Hematopoietic multipotent progenitor cell treated with erythropoietin and hydrocortisone succinate and interleukin-3 and kit ligand, for 8 days (in vitro differentiated cells): ENCODE results near the gene TNIK.
"Not testable (repeated sequence)": the region's sequence is repeated elsewhere in the genome, so short reads cannot be mapped to it uniquely, and the experiment has no call there.

Experiments
- DNase-seq: peaks from one replicate; pipeline ENCODE4 v3.0.0-alpha.2; 2015

The TNIK gene

DNA sequence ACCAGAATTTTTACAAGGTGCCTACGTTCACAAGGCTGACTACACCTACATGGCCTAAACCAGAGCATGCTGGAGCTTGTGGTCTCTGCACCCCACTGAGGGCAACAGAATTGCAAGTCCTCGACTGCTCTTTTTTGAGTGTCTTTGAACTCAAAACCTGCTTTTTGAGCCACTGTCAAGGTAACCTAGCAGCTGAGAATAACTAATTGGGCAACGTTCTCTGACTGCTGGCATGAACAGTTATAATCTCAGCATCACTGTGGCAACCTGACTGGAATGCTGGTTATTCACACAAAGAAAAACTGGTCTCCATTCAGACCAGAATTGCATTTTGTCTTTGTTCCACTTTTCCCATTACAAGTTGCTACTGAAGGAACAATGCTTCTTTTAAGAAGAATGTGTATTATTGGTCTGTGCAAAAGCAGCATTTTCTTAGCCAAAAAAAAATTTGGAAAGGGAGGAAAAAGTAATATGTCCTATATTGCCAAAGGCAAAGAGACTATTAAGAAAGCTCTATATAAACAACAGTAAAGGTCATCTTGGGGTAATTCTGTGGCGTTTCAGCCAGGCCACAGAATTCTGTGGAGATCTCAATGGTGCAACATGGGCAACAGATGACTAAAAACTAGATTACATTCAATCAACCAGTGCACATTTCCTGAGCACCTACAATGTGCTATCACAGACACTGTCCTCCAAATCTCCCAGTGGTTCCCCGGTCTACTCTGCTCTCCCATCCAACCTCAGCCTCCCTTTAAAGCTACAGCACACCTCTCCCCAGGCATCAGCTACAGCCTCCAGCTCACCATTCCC lies 76.8 kb downstream of the TNIK start:
- DNase-seq, result no peak

- not testable (repeated sequence) for DNase-seq
Measured at GRCh38 chr3:171382347-171382746, 77.9 kb downstream of the TNIK start.

- no peak for DNase-seq
Measured at GRCh38 chr3:171380711-171381425, 79.3 kb downstream of the TNIK start.

DNA sequence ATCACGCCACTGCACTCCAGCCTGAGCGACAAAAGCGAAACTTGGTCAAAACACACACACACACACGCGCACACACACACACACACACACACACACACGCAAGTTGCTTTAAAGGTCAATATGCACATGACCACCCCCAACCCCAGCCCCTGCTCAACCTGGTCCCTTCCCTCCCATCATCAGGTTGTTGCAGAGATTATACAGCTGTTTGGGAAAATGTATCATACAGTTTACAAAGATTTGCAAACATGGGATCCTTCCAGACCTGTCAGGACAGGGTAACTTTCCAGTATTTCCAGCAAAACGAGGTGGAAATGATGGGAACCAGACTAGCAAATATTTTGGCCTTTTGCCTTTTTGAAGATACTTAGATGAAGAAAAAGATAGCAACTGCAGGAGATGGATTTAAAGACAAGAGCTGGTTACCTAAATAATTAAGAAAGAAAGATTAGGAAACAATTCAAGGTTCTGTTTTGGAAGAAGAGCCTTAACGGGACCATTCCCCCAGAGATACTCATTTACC lies 80.2 kb downstream of the TNIK start:
- DNase-seq, result no peak

DNA sequence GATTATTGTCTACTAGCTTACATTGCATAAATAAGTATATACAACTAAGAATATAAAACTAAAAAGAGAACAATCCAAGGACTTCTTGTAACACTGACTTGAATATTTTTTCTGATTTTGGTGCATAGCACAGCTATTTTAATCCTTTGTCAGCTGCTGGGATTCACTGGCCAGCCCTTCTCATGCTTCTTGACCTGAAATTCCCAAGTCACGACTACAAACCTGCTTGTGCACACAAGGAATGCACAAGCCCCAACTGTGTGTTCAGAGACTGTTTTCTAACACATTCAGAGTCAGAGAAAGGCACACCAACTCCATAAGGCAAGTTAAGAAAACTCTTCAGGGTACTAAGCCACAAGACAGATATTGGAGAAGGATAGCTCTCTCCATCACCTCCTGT lies 80.9 kb downstream of the TNIK start:
- DNase-seq, result no peak

GRCh38 chr3:171378586-171378985 lies 81.6 kb downstream of the TNIK start:
- DNase-seq, result no peak

GRCh38 chr3:171377859-171378258 lies 82.3 kb downstream of the TNIK start:
- DNase-seq, result peak; percentile 16

DNA sequence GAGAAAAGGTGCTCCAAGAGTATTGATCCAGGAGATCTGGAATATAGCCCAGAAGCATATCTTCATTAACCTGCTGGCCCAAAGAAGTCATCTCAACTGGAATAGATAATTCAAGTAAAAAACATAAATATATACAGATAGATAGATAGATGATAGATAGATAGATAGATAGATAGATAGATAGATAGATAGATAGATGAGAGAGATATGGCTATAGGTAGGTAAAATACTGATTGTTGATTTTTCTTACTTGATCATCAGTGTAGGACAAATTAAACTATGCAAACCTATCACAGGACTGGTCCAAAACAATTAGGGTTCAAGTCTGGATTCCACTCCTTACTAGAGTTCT lies 83.6 kb downstream of the TNIK start:
- no peak for DNase-seq

DNA sequence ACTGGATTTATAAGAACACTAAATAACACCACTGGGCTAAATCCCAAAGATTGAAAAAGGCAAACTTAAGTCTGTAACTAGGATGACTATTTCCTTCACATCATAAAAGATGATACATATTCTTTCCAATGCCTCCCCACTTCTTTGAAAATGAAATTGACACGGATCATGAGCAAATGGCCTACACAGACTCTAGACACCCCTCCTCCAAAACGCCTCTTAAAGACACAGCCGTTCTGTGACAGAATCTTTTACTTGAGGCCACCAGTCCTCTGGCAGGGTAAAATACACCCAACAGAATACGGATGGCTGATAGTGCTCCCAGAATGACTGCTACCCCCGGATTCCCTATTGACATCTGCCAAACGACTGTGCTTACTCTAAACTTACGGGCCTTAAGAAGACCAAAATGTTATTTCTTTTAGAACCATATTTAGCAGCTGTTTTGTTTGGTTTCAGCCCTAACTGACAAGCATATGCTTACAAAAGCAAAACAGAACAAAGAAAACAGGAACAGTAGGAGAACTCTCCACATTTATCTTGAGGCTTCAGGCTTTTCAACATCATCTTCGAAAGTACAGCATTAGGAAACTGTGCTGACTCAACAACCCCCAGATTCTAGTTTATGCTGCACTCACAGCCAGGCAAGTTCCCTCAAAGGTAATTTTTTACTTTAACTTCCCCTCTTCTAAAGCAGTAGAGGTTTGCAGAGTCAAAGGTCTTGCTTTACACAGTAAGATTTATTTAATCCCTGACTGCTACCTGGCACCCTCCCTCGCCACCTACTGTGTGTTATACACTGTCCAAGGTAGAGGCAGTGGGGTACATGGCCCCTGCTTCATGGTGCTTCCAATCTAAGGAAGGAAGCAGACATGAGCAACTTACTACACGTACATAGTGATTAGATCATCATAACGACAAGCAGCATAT lies 84.3 kb downstream of the TNIK start:
- peak; percentile 43 for DNase-seq

- DNase-seq, result peak; percentile 43
Measured at GRCh38 chr3:171374661-171375285, 85.4 kb downstream of the TNIK start.

- DNase-seq, result peak; percentile 7
Measured at GRCh38 chr3:171374260-171374659, 85.9 kb downstream of the TNIK start.

- no peak for DNase-seq
Measured at GRCh38 chr3:171373711-171374110, 86.5 kb downstream of the TNIK start.

GRCh38 chr3:171372694-171373093 lies 87.5 kb downstream of the TNIK start:
- DNase-seq, result no peak

DNA sequence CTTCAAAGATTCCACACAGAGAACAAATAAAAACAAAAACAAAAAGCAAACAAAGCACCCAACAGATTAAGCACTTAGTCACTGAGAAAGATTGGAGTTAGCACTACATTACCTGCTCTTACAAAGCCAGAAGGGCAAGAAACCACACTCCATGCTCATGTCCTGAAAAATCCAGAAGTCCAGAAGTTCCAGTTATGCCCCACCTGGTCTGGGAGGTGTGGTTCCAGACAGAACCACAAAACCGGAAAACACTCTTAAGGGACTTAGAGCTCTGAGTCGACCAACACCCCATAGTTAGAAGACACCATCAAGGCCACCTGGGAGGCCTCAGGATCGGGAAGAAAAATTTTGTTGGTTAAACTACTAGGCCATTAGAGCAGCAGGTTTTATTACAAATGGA lies 88.9 kb downstream of the TNIK start:
- DNase-seq, result no peak

DNA sequence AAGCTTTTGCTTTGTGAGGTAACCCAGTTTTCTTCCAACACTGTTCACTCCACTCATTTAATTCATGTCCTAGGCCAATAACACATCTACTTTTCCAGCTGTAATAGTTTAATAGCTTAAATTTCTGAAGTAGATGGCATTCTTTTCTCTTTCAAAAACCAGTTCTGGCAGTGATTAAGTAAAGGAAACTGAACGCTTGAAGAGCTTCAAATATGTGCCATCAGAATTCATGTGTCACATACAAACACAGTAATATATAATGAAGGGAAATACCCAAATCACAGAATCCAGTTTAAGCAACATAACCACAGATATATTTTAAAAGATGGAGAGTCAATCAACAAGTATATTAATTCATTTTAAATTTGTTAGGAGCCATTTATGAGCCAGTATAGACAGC lies 91.0 kb downstream of the TNIK start:
- DNase-seq, result no peak

- not testable (repeated sequence) for DNase-seq
Measured at GRCh38 chr3:171366738-171367137, 93.5 kb downstream of the TNIK start.

- DNase-seq, result no peak
Measured at GRCh38 chr3:171366043-171366442, 94.2 kb downstream of the TNIK start.

- no peak for DNase-seq
Measured at GRCh38 chr3:171365489-171365888, 94.7 kb downstream of the TNIK start.

DNA sequence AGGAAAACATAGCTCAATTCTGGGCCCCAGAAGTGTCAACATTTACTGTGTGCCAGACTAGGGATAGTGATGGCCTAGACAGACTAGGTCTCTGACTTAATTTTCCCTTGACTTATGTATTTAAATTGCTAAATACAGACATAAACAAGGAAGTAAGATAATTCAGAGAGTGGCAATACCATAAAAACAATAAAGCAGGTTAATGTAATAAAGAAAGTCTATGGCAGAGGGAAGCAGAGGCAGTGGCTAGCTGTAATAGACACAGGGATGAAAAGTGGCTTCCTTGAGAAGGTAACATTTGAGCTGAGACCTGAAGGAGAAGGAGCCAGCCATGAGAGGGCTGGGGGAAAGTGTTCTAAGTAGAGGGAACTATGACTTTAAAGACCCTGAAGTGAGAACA lies 95.7 kb downstream of the TNIK start:
- no peak for DNase-seq

- DNase-seq, result no peak
Measured at GRCh38 chr3:171363202-171363601, 97.0 kb downstream of the TNIK start.

DNA sequence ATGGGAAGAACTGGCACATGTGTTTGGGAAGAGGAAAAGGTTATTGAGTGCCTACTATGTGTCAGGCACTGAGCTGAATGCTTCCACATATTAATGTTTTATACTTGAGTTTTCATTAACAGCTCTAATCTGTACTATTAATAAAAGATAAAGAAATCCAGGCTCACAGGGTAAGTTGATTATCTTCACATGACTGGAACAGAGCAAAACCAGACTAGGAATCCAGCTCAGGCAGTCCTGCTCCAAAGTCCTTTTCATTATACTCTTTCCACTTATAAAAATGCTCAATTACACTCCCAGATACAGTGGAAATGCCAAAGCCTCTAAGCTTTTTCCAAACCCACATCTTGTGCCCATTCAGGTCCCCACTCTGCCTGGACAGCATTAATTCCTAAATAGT lies 97.6 kb downstream of the TNIK start:
- no peak for DNase-seq

- peak; percentile 12 for DNase-seq
Measured at GRCh38 chr3:171358881-171359198, 101.4 kb downstream of the TNIK start.
